ENCODE data around the gene CABP4.
A peak's percentile ranks its signal among the peaks of the same experiment; 100 is the strongest.

Gene CABP4

DNA sequence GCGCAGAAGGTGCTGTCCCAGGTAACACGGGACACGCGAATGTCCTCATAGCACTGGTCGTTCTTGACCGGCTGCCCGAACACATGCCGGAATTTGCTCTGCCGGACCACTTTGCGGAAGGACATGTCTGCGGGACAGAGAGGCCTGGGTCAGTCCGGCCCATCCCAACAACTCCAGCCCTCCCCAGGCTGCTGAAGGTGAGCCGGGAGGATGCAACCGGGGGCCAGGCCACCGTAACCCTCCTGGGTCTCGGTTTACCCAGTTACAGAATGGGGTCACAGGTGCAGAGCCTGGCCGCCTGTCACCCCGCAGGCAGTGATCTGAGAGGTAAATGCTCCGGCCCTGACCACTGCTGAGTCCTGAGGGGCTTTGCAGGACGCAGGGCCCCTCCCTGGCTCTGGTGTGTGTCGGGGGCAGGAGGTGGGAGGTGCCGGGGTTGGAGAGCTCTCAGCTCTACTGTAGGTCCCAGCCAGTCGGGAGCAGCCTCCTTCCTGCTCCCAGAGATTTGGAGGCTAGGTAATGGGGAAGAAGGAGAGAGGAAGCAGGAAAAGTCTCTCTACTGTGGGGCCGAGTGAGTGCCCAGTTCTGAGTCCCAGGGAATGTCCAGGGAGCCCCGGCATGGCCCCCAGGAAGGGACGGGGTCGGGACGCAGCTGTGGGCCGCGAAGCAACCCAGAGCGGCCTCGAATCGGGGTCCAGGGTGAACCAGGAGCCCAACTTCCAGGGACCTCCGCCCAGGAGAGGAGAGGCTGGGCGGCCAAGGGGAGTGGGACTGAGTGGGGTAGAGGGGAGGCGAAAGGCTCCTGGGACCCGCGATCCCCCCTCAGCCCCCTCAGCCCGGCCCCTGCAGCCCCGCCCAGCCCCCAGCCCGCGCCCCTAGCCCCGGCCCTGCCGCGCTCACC is 12.4 kb upstream of the CABP4 start:
- peak overlapping the region; percentile 85 for H3K4me3 ChIP-seq (ENCODE audit: low read depth, low read length)
- TF ChIP-seq, protein P1, sequence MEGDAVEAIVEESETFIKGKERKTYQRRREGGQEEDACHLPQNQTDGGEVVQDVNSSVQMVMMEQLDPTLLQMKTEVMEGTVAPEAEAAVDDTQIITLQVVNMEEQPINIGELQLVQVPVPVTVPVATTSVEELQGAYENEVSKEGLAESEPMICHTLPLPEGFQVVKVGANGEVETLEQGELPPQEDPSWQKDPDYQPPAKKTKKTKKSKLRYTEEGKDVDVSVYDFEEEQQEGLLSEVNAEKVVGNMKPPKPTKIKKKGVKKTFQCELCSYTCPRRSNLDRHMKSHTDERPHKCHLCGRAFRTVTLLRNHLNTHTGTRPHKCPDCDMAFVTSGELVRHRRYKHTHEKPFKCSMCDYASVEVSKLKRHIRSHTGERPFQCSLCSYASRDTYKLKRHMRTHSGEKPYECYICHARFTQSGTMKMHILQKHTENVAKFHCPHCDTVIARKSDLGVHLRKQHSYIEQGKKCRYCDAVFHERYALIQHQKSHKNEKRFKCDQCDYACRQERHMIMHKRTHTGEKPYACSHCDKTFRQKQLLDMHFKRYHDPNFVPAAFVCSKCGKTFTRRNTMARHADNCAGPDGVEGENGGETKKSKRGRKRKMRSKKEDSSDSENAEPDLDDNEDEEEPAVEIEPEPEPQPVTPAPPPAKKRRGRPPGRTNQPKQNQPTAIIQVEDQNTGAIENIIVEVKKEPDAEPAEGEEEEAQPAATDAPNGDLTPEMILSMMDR (IDR thresholded peaks at IDR 0.05; ENCODE audit: insufficient read depth, low read length, missing control alignments): no peak
- ChIA-PET POLR2A (interaction anchor here (0.6 to 1.0 kb wide), 3 partner anchors 10 to 62 kb away, joined by 3 to 6 read pairs (median 5); no protein-coding TSS in a partner anchor), CTCF (no interaction called here)
- no peak for DNase-seq (ENCODE audit: low read depth, low spot score)

DNA sequence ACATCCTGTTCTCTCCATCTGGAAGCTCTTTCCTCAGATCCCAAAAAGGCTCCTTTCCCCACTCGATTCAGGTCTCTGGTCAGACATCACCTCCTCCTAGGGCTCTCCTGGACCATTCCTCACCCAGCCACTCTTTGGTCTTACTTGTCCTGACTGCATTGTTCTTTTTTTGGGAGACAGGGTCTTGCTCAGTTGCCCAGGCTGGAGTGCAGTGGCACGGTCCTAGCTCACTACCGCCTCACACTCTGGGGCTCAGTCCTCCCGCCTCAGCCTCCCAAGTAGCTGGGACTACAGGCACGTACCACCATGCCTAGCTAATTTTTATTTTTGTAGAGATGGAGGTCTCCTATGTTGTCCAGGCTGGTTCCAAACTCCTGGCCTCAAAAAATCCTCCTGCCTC is 9.6 kb upstream of the CABP4 start:
- TF ChIP-seq, protein P1 (IDR thresholded peaks at IDR 0.05; ENCODE audit: insufficient read depth, low read length, missing control alignments): no peak
- DNase-seq (ENCODE audit: low read depth, low spot score): no peak
- CTCF ChIA-PET: no interaction called here
- POLR2A ChIA-PET: no interaction called here
- H3K4me3 ChIP-seq (ENCODE audit: low read depth, low read length): no peak overlapping the region

DNA sequence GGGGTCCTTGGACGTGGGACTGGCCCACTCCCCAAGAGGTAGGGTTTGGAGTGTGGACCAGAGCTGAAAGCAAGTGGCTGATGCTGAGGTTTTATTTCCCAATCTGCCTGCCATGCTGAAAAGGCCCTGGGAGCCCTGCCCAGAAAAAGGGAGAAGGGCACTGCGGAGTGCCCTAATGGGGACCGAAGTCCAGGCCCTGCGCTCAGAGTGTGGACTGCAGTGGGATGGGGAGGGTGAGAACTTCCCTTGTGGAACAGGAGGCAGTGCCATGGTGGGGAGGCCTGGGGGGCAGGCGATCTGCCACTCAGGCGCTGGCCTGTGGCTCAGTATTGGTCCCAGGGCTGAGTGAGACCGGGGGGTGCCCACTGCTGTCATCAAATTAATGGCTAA is 6.9 kb upstream of the CABP4 start:
- ChIA-PET POLR2A (no interaction called here), CTCF (no interaction called here)
- no peak for DNase-seq (ENCODE audit: low read depth, low spot score)
- TF ChIP-seq, protein P1 (IDR thresholded peaks at IDR 0.05; ENCODE audit: insufficient read depth, low read length, missing control alignments): no peak
- no peak overlapping the region for H3K4me3 ChIP-seq (ENCODE audit: low read depth, low read length)

DNA sequence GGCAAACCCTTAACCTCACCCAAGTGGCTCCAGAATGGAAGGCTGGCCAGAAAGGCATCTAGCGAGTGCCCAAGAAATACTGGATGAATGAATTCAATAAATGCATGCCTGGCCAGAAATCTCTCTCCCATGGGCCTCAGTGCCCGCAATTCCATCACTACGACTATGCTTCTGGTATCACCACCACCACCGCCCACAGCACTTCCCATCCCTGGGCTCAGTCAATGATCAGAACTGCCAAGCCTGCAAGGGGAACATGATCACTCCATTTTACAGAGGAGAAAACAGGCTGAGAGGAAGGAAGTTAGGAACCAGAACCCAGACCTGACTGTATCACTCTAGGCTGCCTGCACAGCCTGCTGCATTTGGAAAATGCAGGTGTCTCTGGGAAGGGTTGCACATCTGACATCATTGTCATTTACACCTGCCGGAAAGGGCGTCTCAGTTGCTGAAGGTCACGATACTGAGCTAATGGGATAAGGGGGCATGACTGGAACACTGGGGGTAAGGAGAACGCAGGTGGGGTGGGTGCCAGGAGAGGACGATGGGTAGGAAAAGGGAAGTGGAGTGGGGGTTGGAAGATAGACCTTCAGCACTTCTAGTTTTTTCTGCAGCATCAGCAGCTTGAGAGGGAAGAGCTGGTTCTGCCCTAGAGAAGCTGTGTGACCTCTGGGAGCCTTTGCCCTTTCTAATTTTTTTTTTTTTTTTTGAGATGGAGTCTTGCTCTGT is 5.9 kb upstream of the CABP4 start:
- H3K4me3 ChIP-seq (ENCODE audit: low read depth, low read length): no peak overlapping the region
- no peak for DNase-seq (ENCODE audit: low read depth, low spot score)
- ChIA-PET CTCF (no interaction called here), POLR2A (no interaction called here)
- TF ChIP-seq, protein P1 (IDR thresholded peaks at IDR 0.05; ENCODE audit: insufficient read depth, low read length, missing control alignments): no peak

GRCh38 chr11:67450796-67451657 is 4.1 kb upstream of the CABP4 start:
- no peak overlapping the region for H3K4me3 ChIP-seq (ENCODE audit: low read depth, low read length)
- POLR2A ChIA-PET: no interaction called here
- TF ChIP-seq, protein P1 (IDR thresholded peaks at IDR 0.05; ENCODE audit: insufficient read depth, low read length, missing control alignments): no peak
- DNase-seq (ENCODE audit: low read depth, low spot score): no peak
- CTCF ChIA-PET: no interaction called here

DNA sequence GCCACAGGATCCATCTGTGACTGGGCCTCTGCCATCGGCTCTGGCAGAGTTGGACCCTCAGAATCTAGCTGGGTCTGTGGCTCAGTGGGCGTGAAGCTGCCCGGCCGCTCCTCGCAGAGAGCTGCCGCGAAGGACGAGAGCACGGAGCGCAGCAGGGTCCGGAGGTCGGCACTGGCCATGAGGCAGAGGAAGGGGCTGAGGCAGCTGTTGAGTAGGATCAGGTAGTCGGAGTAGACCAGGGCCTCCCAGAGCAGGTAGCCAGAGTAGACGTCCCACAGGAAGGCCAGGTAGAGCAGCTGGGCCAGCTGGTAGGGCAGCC is 3.5 kb upstream of the CABP4 start:
- POLR2A ChIA-PET: no interaction called here
- H3K4me3 ChIP-seq (ENCODE audit: low read depth, low read length): no peak overlapping the region
- TF ChIP-seq, protein P1 (IDR thresholded peaks at IDR 0.05; ENCODE audit: insufficient read depth, low read length, missing control alignments): no peak
- CTCF ChIA-PET: no interaction called here
- DNase-seq (ENCODE audit: low read depth, low spot score): no peak
